Measurements from ENCODE around the gene CHURC1.

Gene CHURC1

GRCh38 chr14:64940336-64940910, 26.2 kb downstream of the CHURC1 start:
- no peak for DNase-seq

DNA sequence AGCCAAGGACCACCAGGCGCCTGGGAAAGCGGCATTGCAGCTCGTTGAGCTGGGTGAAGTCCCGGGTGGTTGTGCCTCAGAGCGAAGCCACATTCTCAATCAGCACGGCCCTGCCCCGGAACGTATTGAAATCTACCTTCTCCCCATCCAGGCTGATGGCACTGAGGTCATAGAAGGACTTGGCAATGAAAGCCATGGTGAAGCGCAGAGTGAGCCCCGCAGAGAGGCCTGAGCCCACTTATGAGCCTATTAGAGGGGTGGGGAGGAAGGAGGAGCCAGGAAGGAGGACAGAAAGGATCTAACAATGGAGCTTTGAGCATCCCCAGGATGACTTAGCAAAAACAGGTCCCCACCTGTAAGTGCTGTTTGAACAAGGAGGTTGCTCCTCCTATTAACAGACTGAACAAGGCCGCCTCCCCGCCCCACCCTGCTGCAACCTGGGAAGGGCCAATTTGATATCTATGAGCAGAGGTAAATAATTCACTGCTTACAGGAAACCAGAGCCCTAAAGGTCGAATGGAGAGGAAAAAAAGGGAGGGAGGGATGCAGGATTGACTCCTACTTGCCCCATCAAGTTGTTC, 28.4 kb downstream of the CHURC1 start, which contains the start of gene GPX2:
Gene GPX2 (minus strand): TSS at position 215 of the 581 bp plus-strand sequence. CDS start 19 bp downstream, at position 196.
- DNase-seq = no peak

DNA sequence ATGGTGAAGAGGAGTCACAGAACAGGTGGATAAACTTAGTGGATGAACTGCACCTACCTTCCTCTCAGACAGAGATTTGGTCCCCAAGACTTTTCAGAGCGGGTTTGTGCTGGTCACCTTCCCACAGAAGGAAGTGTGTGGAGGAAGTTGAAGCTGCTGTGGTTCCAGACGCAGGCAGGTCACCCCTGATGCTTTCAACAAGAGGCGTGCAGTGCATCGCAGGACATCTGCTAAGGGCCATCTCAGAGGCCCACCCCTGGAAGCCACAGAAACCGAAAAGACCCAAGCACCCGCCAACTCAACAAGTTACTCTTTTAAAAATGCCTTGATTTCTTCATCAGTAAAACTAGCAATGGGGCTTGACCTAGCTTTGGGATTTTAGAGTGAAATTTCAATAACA, 29.3 kb downstream of the CHURC1 start:
- DNase-seq = no peak

- no peak for DNase-seq
Measured at GRCh38 chr14:64944041-64944440, 29.8 kb downstream of the CHURC1 start.

- no peak for DNase-seq
Measured at GRCh38 chr14:64944861-64945260, 30.6 kb downstream of the CHURC1 start.

GRCh38 chr14:64945431-64946178, 31.4 kb downstream of the CHURC1 start:
- no peak for DNase-seq

DNA sequence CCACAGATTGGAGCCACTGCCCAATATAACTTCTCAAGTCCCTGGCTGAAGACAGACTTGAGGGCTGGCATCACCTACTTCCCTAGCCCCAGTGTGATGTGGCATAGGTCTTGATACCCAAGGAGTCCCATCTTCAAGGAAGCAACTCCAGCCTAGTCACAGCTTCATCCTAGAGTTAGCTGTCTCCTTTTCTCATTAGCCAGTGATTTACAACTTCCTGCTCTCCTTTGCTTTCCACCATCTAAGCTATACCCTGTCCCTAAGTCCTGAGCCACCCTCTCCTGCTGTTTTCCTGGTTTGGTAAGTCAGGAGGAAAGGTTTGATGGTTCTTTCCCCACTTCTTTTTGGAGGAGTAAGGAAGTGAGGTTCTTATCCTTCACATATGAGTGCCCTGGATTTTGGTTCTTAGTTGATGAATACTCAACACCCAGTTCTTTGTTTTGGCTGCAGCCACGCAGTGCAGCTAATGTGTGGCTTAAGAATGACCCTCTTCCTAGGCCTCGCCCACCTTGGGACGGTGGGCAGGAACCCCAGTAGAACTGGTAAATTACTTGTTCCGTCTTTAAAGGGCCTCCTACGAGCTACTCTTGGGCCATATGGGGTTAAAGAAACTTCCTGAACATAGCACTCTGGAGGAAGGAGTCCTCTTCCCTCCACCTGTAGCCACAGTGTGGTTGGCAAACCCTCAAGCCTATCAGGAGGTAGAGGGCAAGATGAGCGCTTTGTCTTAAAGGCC, 32.2 kb downstream of the CHURC1 start:
- no peak for DNase-seq

DNA sequence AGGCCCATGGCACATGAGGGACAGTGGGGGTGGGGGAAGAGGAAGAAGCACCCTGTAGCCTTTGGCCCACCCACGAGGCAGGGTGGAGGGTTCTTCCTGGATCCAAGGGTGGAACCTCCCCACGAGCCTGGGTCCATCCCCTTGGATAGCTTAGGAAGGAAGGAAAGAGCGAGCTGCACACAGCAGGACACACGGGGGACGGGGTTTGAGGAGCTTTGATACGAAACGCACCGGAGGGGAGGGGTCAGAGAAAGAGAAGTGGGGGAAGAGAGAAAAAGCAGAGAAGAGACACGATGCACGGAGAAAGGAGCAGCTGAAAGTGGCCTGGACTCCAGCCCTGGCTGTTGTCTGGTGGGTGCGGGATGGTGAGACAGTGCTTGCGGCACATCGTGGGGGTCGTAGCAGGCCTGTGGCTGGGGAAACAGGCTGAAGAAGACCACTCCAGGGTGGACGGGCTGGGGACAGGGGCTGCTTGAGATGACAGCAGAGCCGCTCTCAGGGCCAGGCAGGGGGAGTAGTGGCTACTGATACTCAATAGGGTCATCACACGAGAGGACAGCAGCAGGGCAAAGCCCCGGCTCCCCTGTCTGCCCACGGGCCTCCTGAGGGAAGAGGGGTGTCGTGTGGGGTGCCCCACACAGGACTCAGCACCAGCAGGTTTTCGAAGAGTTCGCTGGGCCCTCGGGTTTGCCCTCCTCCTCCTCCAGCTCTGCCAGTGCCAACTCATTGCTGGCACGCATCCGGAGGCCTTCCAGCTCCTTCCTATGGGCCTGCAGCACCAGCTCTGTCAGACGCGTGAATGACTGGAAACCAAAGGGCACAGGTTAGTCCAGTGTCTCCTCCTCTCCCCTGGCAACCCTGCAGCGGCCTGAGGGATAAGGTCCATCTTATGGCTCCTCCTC, 33.7 kb downstream of the CHURC1 start:
- DNase-seq = no peak

DNA sequence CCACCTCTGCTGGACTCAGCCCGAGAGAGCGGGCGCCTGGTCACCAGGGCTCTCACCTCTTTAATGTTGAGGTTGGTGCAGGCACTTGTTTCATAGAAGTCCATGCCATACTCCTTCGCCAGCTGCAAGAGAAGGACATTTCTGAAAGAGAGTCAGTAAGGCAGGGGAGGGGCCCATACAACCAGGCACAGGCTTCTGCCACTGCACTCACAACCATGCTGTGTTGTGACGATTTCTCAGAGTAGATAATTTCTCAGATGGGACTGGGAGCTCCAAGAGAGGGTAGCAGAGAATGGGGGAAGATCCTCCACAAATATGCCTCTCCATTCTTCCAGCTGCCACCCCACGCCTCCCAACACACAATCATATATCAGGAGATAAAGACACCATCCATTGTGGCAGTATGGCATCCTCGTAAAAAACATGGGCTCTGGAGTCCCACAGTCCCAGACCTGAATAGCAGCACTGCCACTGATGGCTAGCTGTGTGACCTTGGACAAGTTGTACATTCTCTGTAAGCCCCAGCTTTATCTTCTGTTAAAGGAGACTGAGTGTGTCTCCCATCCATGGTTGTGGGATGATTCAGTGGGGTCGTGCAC, 34.5 kb downstream of the CHURC1 start:
- DNase-seq = no peak

GRCh38 chr14:64950889-64951288, 36.6 kb downstream of the CHURC1 start:
- DNase-seq = no peak

DNA sequence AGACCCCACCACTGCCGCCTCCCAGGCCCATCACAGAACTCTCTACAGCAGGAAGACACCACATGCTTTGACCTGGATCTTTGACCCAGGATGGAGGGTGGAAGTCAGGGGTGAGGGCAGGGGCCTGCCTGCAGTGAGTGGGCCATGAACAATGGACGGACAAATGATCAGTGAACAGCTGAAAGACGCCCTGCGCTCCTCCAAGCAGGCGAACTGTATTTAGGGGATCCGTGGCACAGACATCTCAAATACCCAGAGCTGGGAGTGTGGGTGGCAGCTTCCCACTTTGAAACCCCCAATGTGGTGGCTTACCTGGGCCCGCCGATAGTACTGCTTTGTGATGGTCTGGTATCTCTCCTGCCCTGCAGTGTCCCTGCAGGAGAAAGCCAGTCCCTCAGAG, 37.0 kb downstream of the CHURC1 start:
- DNase-seq = no peak

DNA sequence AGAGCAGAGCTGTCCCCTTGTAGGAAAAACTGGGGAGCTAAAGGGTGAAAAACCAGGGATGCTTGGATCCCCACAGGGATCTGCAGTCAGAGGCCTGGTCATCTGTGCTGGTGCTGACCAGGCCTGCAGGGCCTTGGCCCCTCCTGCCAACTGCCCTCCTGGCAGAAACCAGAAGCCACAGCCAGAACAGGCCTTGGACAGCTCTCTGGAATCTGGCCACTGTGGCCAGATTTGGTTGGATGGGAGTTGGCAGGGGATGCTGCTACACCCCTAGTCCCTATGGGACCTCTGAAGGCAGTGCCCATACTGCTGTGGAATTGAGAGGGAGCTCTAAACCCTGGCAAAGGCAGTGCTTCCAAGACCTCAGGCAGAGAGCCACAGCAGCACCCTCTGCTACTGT, 37.5 kb downstream of the CHURC1 start:
- DNase-seq = no peak

DNA sequence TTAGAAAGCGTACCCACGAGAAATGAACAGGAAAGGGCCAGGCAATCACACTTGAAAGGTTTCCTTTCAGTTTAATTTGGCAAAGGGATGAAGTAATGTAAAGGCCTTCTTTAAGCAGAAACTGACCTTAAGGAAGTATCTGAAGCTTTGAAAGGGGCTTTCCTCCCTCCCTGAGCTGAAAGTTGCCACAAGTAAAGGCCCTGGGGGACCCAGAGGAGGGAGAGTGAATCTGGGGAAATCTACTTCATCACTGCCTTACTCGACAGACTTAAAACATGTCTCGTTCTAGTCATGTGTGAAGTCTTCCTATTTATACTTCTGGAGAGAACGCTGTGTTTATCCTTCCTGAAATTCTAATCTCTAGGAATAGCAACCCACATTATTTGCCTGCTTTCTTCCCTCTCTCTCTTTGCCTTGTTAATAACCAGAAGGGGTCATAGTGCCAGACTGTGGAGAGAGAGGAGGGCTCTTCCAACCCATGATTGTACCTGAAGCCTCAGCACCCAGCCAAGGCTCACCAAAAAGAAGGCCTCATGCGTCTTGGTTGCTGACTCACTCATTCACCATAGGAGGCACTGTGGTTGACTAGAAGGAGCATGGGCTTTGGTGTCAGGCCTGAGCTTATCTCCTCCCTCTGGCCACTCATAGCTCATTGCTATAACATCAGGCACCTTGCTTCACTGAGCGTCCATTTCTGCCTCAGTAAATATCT, 38.5 kb downstream of the CHURC1 start:
- DNase-seq = no peak

GRCh38 chr14:64953310-64953654, 39.0 kb downstream of the CHURC1 start:
- DNase-seq = no peak

- no peak for DNase-seq
Measured at GRCh38 chr14:64953661-64954060, 39.4 kb downstream of the CHURC1 start.

DNA sequence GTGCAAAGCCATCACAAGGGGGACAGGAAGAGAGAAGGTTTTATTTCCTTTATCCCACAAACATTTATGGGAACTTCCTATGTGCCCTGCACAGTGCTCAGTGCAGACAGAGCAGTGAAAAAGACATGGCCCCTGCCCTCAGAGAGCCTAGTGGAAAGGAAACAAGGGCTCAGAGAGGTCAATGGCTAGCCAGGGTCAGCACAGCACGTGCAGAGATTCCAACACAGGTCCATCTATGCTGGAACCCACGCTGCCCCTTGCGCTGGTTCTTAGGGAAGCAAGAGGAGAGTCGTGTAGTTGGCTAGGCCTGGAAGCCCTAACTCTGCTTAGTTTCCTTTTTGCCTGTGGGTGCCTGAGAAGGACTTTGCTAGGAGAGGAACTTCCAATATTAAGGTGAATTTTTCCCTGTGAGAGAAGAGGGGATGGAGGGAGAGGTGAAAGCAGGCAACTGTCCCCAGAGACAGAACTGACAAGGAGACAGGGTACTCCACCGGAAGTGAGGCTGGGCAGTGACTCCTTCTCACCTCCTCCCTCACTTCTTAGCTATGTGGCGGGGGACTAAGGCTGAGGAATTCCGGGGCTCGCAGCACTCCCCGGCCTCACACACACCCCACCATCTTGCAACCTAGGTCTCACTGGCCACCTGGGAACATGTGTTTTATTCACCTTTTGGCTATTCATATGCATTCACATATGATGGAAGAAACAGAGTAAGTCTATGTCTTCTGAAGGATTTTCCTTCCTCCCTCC, 40.4 kb downstream of the CHURC1 start:
- no peak for DNase-seq

DNA sequence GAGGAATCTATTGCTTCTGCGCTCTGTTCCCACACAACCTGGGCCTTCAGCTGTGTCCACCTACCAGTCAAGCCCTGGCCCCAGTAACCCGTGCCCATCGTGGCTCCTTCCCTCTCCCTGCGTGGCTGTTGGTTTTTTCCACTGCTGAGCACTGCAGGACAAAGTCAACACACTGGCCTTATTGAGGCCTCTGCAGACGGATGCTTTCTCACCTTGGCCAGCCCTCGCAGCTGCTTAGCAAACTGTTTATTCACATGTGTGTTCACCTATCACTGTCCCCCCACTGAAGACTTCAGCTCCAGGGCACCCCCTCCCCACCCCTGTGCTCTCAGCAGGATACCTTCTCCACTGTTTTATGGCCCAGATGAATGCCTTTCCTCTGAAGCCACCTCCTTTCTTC, 41.0 kb downstream of the CHURC1 start:
- DNase-seq = no peak

- no peak for DNase-seq
Measured at GRCh38 chr14:64956697-64957406, 42.6 kb downstream of the CHURC1 start.

- no peak for DNase-seq
Measured at GRCh38 chr14:64958201-64958600, 43.9 kb downstream of the CHURC1 start.

DNA sequence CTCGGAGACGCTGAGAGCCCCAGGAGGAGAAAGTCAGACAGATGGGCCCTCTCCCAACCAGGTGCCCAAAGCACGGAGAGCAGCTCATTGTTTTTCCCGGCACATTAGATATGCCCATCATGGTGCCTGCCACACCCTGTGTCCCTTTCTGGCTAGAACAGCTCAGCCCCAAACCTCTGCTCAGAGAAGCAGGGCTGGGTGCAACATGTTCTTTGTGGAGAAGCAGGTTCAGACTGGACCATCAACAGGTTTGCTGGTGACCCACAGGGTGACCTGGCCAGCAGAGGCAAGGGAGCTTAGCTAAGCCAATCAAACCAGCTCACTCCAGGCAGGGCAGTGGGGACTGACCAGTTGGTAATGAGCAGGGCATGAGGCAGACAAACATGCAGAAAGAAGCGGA, 44.5 kb downstream of the CHURC1 start:
- no peak for DNase-seq

All from activated CD4-positive, alpha-beta T cell treated with anti-CD3 and anti-CD28 coated beads, Interleukin-2, amount 50 U/mL, for 4 hours (primary cell).